ENCODE results near the gene ABITRAM. TPM values are rescaled to one million over a fixed set of nuclear protein-coding genes. Genes with fewer than 3 reads are reported as not detected.

The ABITRAM gene
- total and polyA plus RNA-seq, 2 of the 13 experiments (the other 11 are each of a cell fraction or from before 2014, with no cell fraction given): 10.2 to 21.6 TPM

DNA sequence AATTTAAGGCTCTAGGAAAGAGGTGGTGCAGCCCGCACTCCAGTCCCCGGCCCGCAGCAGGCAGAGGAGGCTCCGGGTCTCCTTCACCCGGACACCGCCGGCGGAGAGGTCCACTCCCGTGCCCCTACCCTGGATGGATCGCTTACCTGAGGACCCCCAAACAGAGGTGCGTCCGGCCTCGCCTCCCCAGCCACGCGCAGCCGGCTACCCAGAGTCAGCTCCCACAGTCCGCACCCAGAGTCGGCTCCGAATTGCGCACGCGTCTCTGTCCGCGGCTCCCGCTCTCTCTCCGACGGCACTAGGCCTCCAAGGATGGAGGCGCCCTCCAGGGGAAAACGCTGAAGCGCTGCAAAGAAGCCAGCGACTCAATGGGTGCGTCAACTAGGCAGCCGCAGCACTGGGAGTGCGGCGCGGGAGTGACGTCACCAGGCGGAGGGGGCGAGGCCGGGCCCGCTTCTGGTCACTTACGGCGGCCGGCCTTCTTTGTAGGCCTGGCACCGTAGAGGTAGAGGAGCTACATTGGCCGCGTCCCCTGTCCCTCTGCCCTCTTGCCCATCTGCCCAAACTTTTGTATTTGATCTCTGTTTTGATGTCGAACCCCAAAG lies 380 bp upstream of the ABITRAM start, which contains the start of gene ELP1 (continued):
- TF ChIP-seq, protein P1, sequence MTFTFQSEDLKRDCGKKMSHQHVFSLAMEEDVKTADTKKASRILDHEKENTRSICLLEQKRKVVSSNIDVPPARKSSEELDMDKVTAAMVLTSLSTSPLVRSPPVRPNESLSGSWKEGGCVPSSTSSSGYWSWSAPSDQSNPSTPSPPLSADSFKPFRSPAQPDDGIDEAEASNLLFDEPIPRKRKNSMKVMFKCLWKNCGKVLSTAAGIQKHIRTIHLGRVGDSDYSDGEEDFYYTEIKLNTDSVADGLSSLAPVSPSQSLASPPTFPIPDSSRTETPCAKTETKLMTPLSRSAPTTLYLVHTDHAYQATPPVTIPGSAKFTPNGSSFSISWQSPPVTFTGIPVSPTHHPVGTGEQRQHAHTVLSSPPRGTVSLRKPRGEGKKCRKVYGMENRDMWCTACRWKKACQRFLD (CRISPR knock-in tag; IDR thresholded peaks at IDR 0.05; ENCODE audit: borderline replicate concordance): no peak
- TF ChIP-seq ZNF670 (CRISPR knock-in tag; IDR thresholded peaks at IDR 0.05; ENCODE audit: borderline replicate concordance): peak; percentile 19; the same call in 1 of the 2 replicates
- TF ChIP-seq ZC3H4 (CRISPR knock-in tag; IDR thresholded peaks at IDR 0.05; ENCODE audit: borderline replicate concordance): 0 out of 2 replicates have a peak, but pooled peaks have one; percentile 74
- 0 out of 2 replicates have a peak, but pooled peaks have one; percentile 5 for TF ChIP-seq SP5 (CRISPR knock-in tag; IDR thresholded peaks at IDR 0.05; ENCODE audit: borderline replicate concordance, low read depth)
- TF ChIP-seq, protein P2, sequence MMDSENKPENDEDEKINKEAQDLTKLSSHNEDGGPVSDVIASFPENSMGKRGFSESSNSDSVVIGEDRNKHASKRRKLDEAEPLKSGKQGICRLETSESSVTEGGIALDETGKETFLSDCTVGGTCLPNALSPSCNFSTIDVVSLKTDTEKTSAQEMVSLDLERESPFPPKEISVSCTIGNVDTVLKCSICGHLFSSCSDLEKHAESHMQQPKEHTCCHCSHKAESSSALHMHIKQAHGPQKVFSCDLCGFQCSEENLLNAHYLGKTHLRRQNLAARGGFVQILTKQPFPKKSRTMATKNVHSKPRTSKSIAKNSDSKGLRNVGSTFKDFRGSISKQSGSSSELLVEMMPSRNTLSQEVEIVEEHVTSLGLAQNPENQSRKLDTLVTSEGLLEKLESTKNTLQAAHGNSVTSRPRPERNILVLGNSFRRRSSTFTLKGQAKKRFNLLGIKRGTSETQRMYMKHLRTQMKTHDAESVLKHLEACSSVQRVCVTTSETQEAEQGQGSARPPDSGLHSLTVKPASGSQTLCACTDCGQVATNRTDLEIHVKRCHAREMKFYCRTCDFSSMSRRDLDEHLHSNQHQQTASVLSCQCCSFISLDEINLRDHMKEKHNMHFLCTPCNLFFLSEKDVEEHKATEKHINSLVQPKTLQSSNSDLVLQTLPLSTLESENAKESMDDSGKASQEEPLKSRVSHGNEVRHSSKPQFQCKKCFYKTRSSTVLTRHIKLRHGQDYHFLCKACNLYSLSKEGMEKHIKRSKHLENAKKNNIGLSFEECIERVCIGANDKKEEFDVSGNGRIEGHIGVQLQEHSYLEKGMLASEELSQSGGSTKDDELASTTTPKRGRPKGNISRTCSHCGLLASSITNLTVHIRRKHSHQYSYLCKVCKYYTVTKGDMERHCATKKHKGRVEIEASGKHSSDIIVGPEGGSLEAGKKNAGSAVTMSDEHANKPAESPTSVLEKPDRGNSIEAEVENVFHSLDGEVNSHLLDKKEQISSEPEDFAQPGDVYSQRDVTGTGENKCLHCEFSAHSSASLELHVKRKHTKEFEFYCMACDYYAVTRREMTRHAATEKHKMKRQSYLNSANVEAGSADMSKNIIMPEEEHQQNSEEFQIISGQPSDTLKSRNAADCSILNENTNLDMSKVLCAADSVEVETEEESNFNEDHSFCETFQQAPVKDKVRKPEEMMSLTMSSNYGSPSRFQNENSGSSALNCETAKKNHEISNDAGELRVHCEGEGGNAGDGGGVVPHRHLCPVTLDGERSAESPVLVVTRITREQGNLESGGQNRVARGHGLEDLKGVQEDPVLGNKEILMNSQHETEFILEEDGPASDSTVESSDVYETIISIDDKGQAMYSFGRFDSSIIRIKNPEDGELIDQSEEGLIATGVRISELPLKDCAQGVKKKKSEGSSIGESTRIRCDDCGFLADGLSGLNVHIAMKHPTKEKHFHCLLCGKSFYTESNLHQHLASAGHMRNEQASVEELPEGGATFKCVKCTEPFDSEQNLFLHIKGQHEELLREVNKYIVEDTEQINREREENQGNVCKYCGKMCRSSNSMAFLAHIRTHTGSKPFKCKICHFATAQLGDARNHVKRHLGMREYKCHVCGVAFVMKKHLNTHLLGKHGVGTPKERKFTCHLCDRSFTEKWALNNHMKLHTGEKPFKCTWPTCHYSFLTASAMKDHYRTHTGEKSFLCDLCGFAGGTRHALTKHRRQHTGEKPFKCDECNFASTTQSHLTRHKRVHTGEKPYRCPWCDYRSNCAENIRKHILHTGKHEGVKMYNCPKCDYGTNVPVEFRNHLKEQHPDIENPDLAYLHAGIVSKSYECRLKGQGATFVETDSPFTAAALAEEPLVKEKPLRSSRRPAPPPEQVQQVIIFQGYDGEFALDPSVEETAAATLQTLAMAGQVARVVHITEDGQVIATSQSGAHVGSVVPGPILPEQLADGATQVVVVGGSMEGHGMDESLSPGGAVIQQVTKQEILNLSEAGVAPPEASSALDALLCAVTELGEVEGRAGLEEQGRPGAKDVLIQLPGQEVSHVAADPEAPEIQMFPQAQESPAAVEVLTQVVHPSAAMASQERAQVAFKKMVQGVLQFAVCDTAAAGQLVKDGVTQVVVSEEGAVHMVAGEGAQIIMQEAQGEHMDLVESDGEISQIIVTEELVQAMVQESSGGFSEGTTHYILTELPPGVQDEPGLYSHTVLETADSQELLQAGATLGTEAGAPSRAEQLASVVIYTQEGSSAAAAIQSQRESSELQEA (CRISPR knock-in tag; IDR thresholded peaks at IDR 0.05; ENCODE audit: not compliant biosample characterization): peak; percentile 84
- TF ChIP-seq, protein P3, sequence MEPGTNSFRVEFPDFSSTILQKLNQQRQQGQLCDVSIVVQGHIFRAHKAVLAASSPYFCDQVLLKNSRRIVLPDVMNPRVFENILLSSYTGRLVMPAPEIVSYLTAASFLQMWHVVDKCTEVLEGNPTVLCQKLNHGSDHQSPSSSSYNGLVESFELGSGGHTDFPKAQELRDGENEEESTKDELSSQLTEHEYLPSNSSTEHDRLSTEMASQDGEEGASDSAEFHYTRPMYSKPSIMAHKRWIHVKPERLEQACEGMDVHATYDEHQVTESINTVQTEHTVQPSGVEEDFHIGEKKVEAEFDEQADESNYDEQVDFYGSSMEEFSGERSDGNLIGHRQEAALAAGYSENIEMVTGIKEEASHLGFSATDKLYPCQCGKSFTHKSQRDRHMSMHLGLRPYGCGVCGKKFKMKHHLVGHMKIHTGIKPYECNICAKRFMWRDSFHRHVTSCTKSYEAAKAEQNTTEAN (CRISPR knock-in tag; conservative IDR thresholded peaks at IDR 0.05): peak; percentile 71; the same call in 1 of the 2 replicates
- TF ChIP-seq, protein P4, sequence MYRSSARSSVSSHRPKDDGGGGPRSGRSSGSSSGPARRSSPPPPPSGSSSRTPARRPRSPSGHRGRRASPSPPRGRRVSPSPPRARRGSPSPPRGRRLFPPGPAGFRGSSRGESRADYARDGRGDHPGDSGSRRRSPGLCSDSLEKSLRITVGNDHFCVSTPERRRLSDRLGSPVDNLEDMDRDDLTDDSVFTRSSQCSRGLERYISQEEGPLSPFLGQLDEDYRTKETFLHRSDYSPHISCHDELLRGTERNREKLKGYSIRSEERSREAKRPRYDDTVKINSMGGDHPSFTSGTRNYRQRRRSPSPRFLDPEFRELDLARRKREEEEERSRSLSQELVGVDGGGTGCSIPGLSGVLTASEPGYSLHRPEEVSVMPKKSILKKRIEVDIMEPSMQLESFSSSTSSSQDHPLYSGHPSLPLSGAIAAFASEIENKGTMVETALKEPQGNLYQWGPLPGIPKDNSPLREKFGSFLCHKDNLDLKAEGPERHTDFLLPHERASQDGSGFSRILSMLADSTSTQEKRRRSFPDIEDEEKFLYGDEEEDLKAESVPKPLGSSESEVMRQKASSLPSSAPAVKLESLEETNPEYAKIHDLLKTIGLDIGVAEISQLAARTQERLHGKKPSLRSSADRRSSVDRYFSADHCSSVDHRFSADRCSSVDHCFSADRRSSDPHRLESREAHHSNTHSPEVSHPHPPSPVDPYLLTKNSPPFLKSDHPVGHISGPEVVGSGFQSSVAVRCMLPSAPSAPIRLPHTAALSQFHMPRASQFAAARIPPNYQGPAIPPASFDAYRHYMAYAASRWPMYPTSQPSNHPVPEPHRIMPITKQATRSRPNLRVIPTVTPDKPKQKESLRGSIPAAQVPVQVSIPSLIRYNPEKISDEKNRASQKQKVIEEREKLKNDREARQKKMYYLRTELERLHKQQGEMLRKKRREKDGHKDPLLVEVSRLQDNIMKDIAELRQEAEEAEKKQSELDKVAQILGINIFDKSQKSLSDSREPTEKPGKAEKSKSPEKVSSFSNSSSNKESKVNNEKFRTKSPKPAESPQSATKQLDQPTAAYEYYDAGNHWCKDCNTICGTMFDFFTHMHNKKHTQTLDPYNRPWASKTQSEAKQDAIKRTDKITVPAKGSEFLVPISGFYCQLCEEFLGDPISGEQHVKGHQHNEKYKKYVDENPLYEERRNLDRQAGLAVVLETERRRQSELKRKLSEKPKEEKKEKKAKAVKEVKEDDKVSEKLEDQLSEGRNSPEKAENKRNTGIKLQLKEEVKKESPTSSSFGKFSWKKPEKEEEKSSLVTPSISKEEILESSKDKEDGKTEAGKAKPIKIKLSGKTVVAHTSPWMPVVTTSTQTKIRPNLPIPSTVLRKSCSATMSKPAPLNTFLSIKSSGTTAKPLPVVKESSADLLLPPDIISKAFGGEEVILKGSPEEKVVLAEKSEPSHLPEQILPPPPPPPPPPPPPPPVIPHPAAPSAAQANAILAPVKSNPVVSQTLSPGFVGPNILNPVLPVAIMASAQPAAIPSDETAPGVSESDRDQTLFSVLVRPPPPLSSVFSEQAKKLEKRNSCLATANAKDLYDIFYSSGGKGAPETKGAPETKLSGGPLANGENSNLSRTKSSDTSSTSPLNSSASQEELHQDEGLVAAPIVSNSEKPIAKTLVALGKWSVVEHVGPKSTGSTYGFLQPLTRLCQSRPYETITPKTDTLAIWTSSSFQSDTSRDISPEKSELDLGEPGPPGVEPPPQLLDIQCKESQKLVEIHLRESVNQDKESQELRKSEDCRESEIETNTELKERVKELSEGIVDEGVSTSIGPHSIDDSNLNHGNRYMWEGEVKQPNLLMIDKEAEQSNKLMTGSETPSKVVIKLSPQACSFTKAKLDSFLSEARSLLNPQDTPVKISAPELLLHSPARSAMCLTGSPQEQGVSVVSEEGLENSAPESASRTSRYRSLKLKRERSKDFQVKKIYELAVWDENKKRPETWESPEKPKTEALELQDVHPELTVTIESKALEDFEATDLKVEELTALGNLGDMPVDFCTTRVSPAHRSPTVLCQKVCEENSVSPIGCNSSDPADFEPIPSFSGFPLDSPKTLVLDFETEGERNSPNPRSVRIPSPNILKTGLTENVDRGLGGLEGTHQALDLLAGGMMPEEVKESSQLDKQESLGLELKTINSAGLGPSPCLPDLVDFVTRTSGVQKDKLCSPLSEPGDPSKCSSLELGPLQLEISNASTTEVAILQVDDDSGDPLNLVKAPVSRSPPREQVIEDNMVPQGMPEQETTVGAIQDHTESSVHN (CRISPR knock-in tag; IDR thresholded peaks at IDR 0.05): 0 out of 2 replicates have a peak, but pooled peaks have one; percentile 61
